K562 (cell line): Measurements from ENCODE around the gene NPNT. TPM values are rescaled to one million over a fixed set of nuclear protein-coding genes. Genes with fewer than 3 reads are reported as not detected.

Experiments used
- ATAC-seq: fragments of 200-7000 bp; cut with Tn5 transposase; 3 replicates; pipeline ENCODE4 v1.9.1; 2020; ENCODE audit warnings: moderate library complexity
- BruUV-seq: library from RNA; stranded (reverse); fragments of 400-500 nt; replicated peaks from 2 replicates; lab custom pipeline; 2021; lab: Mats Ljungman, UMichigan
- CTCF ChIA-PET: fragments of 300-600 bp; formaldehyde crosslinking; extraction: SDS; loops from one replicate; lab custom pipeline; 2021; ENCODE audit warnings: low intra/inter-chr PET ratio; lab: Yijun Ruan, JAX
- POLR2A ChIA-PET: fragments of 300-600, 350-650 bp; sonication (Branson Sonifier 250); formaldehyde crosslinking; extraction: SDS; loops from one replicate; lab custom pipeline; 2021; ENCODE audit warnings: antibody characterized with exemption, inconsistent platforms; lab: Yijun Ruan, JAX
- DNase-seq, 4 experiments: peaks; one replicate each; pipeline versions ENCODE4 v3.0.0 to v3.0.0-alpha.2; 2011 to 2018; ENCODE audit warnings: low spot score in 3 of 4, mixed read lengths in 3 of 4; ENCODE audit errors: extremely low read depth in 1 of 4
- FAIRE-seq: peaks from 2 replicates; lab custom pipeline; 2011; peaks lifted over from hg19 to GRCh38; lab: Jason Lieb, UNC
- H2AFZ ChIP-seq: 2 replicates; pipeline ENCODE4 v1.6.0; 2011; ENCODE audit warnings: low read depth, low read length, control low read depth, inconsistent platforms
- H3K27ac ChIP-seq: fragments of 200-600 bp; 3 replicates; pipeline ENCODE4 v1.8.0; 2011; ENCODE audit warnings: low read depth, mild to moderate bottlenecking, control low read depth, inconsistent platforms, low read length, moderate library complexity, mixed read lengths; ENCODE audit errors: extremely low read depth
- H3K27me3 ChIP-seq, 2 experiments: fragments of 300-600 bp in 1 of 2; 2 replicates in 1 of 2; 3 replicates in 1 of 2; pipeline versions ENCODE4 v1.6.0 to v1.8.0; 2011; ENCODE audit warnings: inconsistent platforms in 2 of 2, low read length in 2 of 2, mild to moderate bottlenecking in 1 of 2, mixed read lengths in 1 of 2, moderate library complexity in 1 of 2; ENCODE audit not compliant: control insufficient read depth in 2 of 2, insufficient read depth in 2 of 2
- H3K36me3 ChIP-seq: fragments of 300-600 bp; 3 replicates; pipeline ENCODE4 v1.8.0; 2011; ENCODE audit warnings: mild to moderate bottlenecking, low read length, inconsistent platforms; ENCODE audit not compliant: control insufficient read depth, insufficient read depth
- H3K4me1 ChIP-seq, 2 experiments: fragments of 200-600 bp in 1 of 2; replicated peaks in 1 of 2; 2 replicates in 1 of 2; 3 replicates in 1 of 2; pipeline versions ENCODE4 v1.5.1 to v1.8.0; 2011; ENCODE audit warnings: inconsistent platforms in 2 of 2, low read length in 2 of 2, mild to moderate bottlenecking in 1 of 2, mixed read lengths in 1 of 2, moderate library complexity in 1 of 2; ENCODE audit not compliant: control insufficient read depth in 2 of 2, insufficient read depth in 2 of 2
- H3K4me2 ChIP-seq: 2 replicates; pipeline ENCODE4 v1.6.1; 2011; ENCODE audit warnings: low read length, control low read depth, inconsistent platforms, mixed read lengths; ENCODE audit not compliant: insufficient read depth
- H3K4me3 ChIP-seq: fragments of 200-600 bp; sonication (generic), shearing (Covaris generic); 2 replicates; pipeline ENCODE4 v1.5.1; 2016; ENCODE audit warnings: control low read depth, inconsistent platforms
- H3K79me2 ChIP-seq: fragments of 200-600 bp; 3 replicates; pipeline ENCODE4 v1.8.0; 2011; ENCODE audit warnings: low read length, inconsistent platforms; ENCODE audit not compliant: control insufficient read depth, insufficient read depth
- H3K9ac ChIP-seq, 2 experiments: 2 replicates each; pipeline versions ENCODE4 v1.6.0 to v1.6.1; 2011; ENCODE audit warnings: low read depth in 2 of 2, low read length in 2 of 2, control low read depth in 1 of 2, inconsistent platforms in 1 of 2, mild to moderate bottlenecking in 1 of 2, mixed read lengths in 1 of 2; ENCODE audit not compliant: insufficient read depth in 1 of 2
- H3K9me1 ChIP-seq: one replicate; pipeline ENCODE4 v1.6.0; 2011; ENCODE audit warnings: inconsistent platforms, mild to moderate bottlenecking, low read length, moderate library complexity; ENCODE audit not compliant: control insufficient read depth, insufficient read depth
- H3K9me3 ChIP-seq: replicated peaks from 2 replicates; pipeline ENCODE4 v1.5.1; 2011; ENCODE audit warnings: low read depth, low read length, inconsistent platforms; ENCODE audit not compliant: control insufficient read depth, insufficient read depth
- H4K20me1 ChIP-seq: replicated peaks from 2 replicates; pipeline ENCODE4 v1.6.1; 2011; ENCODE audit warnings: low read length, inconsistent platforms, mixed read lengths; ENCODE audit not compliant: control insufficient read depth, insufficient read depth
- CEBPB ChIP-seq: fragments of 450-650 bp; IDR thresholded peaks from 2 replicates; pipeline ENCODE4 v1.6.1; 2016; ENCODE audit warnings: missing genetic modification characterization, missing compliant biosample characterization
- FOXK2 ChIP-seq, 2 experiments: fragments of 450-650 bp; IDR thresholded peaks in 1 of 2; conservative IDR thresholded peaks in 1 of 2; 2 replicates each; pipeline ENCODE4 v1.6.1; 2016; ENCODE audit warnings: low read depth in 2 of 2, mild to moderate bottlenecking in 1 of 2
- HDAC1 ChIP-seq, 2 experiments: fragments of 450-650 bp; IDR thresholded peaks; 2 replicates each; pipeline ENCODE4 v1.6.1; 2016 to 2017; ENCODE audit warnings: inconsistent platforms in 1 of 2, mild to moderate bottlenecking in 1 of 2, moderate library complexity in 1 of 2
- HEY1 ChIP-seq: fragments of 250-450 bp; sonication (Bioruptor Pico); IDR thresholded peaks from 2 replicates; pipeline ENCODE4 v1.5.0; 2020; ENCODE audit warnings: mild to moderate bottlenecking, moderate library complexity, borderline replicate concordance
- MCM3 ChIP-seq: fragments of 450-650 bp; IDR thresholded peaks from 2 replicates; pipeline ENCODE4 v1.6.1; 2016
- NELFE ChIP-seq: IDR thresholded peaks from 2 replicates; pipeline ENCODE4 v1.6.1; 2011; ENCODE audit warnings: mild to moderate bottlenecking; ENCODE audit not compliant: insufficient read depth, insufficient read length
- NR2F6 ChIP-seq: fragments of 450-650 bp; formaldehyde crosslinking; IDR thresholded peaks from 2 replicates; pipeline ENCODE4 v1.4.0; 2020; ENCODE audit warnings: mild to moderate bottlenecking
- TAF1 ChIP-seq: IDR thresholded peaks from 2 replicates; pipeline ENCODE4 v1.6.1; 2011; ENCODE audit warnings: mild to moderate bottlenecking, low read length, moderate library complexity; ENCODE audit not compliant: insufficient read depth, control insufficient read depth, severe bottlenecking; ENCODE audit errors: extremely low read depth
- ZNF518B ChIP-seq: fragments of 250-450 bp; sonication (Bioruptor Pico); IDR thresholded peaks from 2 replicates; pipeline ENCODE4 v1.5.0; 2021; ENCODE audit warnings: mild to moderate bottlenecking, moderate library complexity
- in situ Hi-C: fragments of 300-500 bp; cut with MboI; formaldehyde crosslinking; loops from 4 replicates; pipeline ENCODE4 v1.15.0; 2018; ENCODE audit warnings: inconsistent platforms, mixed read lengths
- intact Hi-C: fragments of 100-400 bp; cut with micrococcal nuclease; formaldehyde crosslinking; loops from 2 replicates; pipeline ENCODE4 v1.14.2; 2022
- polyA plus RNA-seq, 8 experiments: library from polyadenylated mRNA; depleted of rRNA in 4 of 8; stranded (reverse) in 5 of 8; unstranded in 3 of 8; fragments of >200 nt; fragmentation: Nextera tagmentation in 2 of 8; fragmentation: Illumina TruSeq in 1 of 8; extraction: Ambion mirVana in 2 of 8; extraction: Trizol in 1 of 8; gene quantifications; 2 replicates each; pipeline versions ENCODE4 v1.2.1 to v1.2.3, GENCODE V29; 2011 to 2014; ENCODE audit warnings: inconsistent platforms in 1 of 8, missing spikeins in 1 of 8
- total RNA-seq, 7 experiments: library from RNA; depleted of rRNA in 6 of 7; stranded (reverse); fragments of >200 nt in 6 of 7; fragmentation: Illumina TruSeq in 2 of 7; extraction: Trizol in 2 of 7; gene quantifications; 2 replicates each; pipeline versions ENCODE4 v1.2.1 to v1.2.3, GENCODE V29; 2011 to 2021; ENCODE audit warnings: low replicate concordance in 1 of 7

Gene NPNT
- total and polyA plus RNA-seq, 9 of the 15 experiments (the other 6 are each of a cell fraction or from before 2014, with no cell fraction given), result 0.22 TPM; not detected in 8

GRCh38 chr4:106019771-106020170, 124.5 kb downstream of the NPNT start:
- no TSS peak for BruUV-seq
- intact Hi-C loops (no loop called here), in situ Hi-C loops (no loop called here)
- no peaks in the 10 kb centered on the region for H3K9me1 ChIP-seq
- H3K4me2 ChIP-seq, result no peak overlapping the region
- CTCF ChIA-PET, result no interaction called here
- DNase-seq, result no peak
- TF ChIP-seq HEY1 (CRISPR knock-in tag), result no peak
- no peak for TF ChIP-seq NR2F6
- no peak for TF ChIP-seq NELFE
- no peak for TF ChIP-seq HDAC1 (IDR thresholded peaks at IDR 0.05)
- no peak for TF ChIP-seq TAF1
- TF ChIP-seq ZNF518B (CRISPR knock-in tag), result no peak
- no peak for TF ChIP-seq CEBPB
- TF ChIP-seq FOXK2 (conservative IDR thresholded peaks at IDR 0.05 in 1 of 2, IDR thresholded peaks at IDR 0.05 in 1 of 2; ENCODE audit: low read depth in 2 of 2), result no peak
- TF ChIP-seq MCM3, result no peak
- H3K4me3 ChIP-seq, result no peak overlapping the region
- no peaks in the 10 kb centered on the region for H3K9me3 ChIP-seq
- H3K4me1 ChIP-seq, result no peaks in the 10 kb centered on the region
- no peak overlapping the region for H3K9ac ChIP-seq
- H4K20me1 ChIP-seq, result no peaks in the 10 kb centered on the region
- H2AFZ ChIP-seq, result no peak overlapping the region
- no peaks in the 10 kb centered on the region for H3K27me3 ChIP-seq
- no peak for ATAC-seq
- no peak for FAIRE-seq
- no peaks in the 10 kb centered on the region for H3K79me2 ChIP-seq
- H3K27ac ChIP-seq, result no peak overlapping the region
- POLR2A ChIA-PET, result interaction anchor here (0.5 kb wide), 1 partner anchor 1819 kb away, joined by 4 read pairs; no protein-coding TSS in a partner anchor
- H3K36me3 ChIP-seq, result no peaks in the 10 kb centered on the region

Other genes starting within 250 kb of the NPNT start
- gene INTS12, start 186.8 kb upstream of the NPNT start, total RNA-seq (2014; rRNA removed), result 24.5 and 25.7 TPM in 2 replicates
- 26.8 and 28.3 TPM in 2 replicates for gene INTS12, start 186.8 kb upstream of the NPNT start, total RNA-seq (2014; rRNA removed; fragmentation: Illumina TruSeq; extraction: Trizol)
- 22.9 and 26.3 TPM in 2 replicates for gene INTS12, start 186.8 kb upstream of the NPNT start, total RNA-seq (2015; rRNA removed; fragmentation: Illumina TruSeq; extraction: Trizol)
- gene INTS12, start 186.8 kb upstream of the NPNT start, total RNA-seq (2021), result 26.2 and 26.7 TPM in 2 replicates
- gene INTS12, start 186.8 kb upstream of the NPNT start, polyA plus RNA-seq (2011; rRNA removed), result 44.3 and 57.1 TPM in 2 replicates
- 51.2 and 63.7 TPM in 2 replicates for gene INTS12, start 186.8 kb upstream of the NPNT start, polyA plus RNA-seq (2014; fragmentation: Illumina TruSeq; extraction: Trizol)
- gene INTS12, start 186.8 kb upstream of the NPNT start, polyA plus RNA-seq (2014; fragmentation: Nextera tagmentation; extraction: Ambion mirVana), result 10 to 100 TPM; 49.7 to 82.9 TPM
- gene INTS12, start 186.8 kb upstream of the NPNT start, polyA plus RNA-seq (2014; rRNA removed), result 41.2 and 42.4 TPM in 2 replicates
- 15.3 and 19.8 TPM in 2 replicates for gene GSTCD, start 186.7 kb upstream of the NPNT start, total RNA-seq (2014; rRNA removed)
- gene GSTCD, start 186.7 kb upstream of the NPNT start, total RNA-seq (2014; rRNA removed; fragmentation: Illumina TruSeq; extraction: Trizol), result 24.5 and 25.6 TPM in 2 replicates
- gene GSTCD, start 186.7 kb upstream of the NPNT start, total RNA-seq (2015; rRNA removed; fragmentation: Illumina TruSeq; extraction: Trizol), result 19.7 and 21.1 TPM in 2 replicates
- gene GSTCD, start 186.7 kb upstream of the NPNT start, total RNA-seq (2021), result 17.6 and 18.8 TPM in 2 replicates
- gene GSTCD, start 186.7 kb upstream of the NPNT start, polyA plus RNA-seq (2011; rRNA removed), result 29.5 and 36.3 TPM in 2 replicates
- gene GSTCD, start 186.7 kb upstream of the NPNT start, polyA plus RNA-seq (2014; fragmentation: Illumina TruSeq; extraction: Trizol), result 16.0 TPM in 2 replicates
- 1 to 10 TPM; 4.5 to 5.4 TPM for gene GSTCD, start 186.7 kb upstream of the NPNT start, polyA plus RNA-seq (2014; fragmentation: Nextera tagmentation; extraction: Ambion mirVana)
- gene GSTCD, start 186.7 kb upstream of the NPNT start, polyA plus RNA-seq (2014; rRNA removed), result 10.4 and 14.3 TPM in 2 replicates